Measurements from ENCODE around the gene NEBL.

GRCh38 chr10:20743942-20744341 is 153.2 kb downstream of the NEBL start:
- TF ChIP-seq ZNF274 (IDR thresholded peaks at IDR 0.05; ENCODE audit: low read depth, low read length), result no peak
- no peak for TF ChIP-seq SUZ12 (IDR thresholded peaks at IDR 0.05; ENCODE audit: extremely low read depth, insufficient read depth, insufficient read length)
- TF ChIP-seq YY1 (IDR thresholded peaks at IDR 0.05; ENCODE audit: insufficient read depth, insufficient read length), result no peak

Measured in NT2/D1 (cell line).